Neural cell (in vitro differentiated cells): Measurements from ENCODE around the gene RAPGEF3.

Source experiments
- EP300 ChIP-seq: fragments of 450-650 bp; conservative IDR thresholded peaks from 2 replicates; pipeline ENCODE4 v1.6.1; 2014; ENCODE audit warnings: antibody characterized with exemption, mild to moderate bottlenecking, moderate library complexity; ENCODE audit not compliant: poor library complexity, severe bottlenecking
- MXI1 ChIP-seq: fragments of 450-650 bp; conservative IDR thresholded peaks from 2 replicates; pipeline ENCODE4 v1.6.1; 2014; ENCODE audit warnings: antibody characterized with exemption, mild to moderate bottlenecking; ENCODE audit not compliant: poor library complexity, severe bottlenecking
- TF ChIP-seq, protein P1 (sequence below): fragments of 450-650 bp; IDR thresholded peaks from 2 replicates; pipeline ENCODE4 v1.5.1; 2014; ENCODE audit warnings: antibody characterized with exemption, mild to moderate bottlenecking, moderate library complexity; ENCODE audit not compliant: poor library complexity, severe bottlenecking
- TF ChIP-seq, protein P2 (sequence below): IDR thresholded peaks from 2 replicates; pipeline ENCODE4 v1.6.1; 2012; ENCODE audit warnings: borderline replicate concordance

DNA sequence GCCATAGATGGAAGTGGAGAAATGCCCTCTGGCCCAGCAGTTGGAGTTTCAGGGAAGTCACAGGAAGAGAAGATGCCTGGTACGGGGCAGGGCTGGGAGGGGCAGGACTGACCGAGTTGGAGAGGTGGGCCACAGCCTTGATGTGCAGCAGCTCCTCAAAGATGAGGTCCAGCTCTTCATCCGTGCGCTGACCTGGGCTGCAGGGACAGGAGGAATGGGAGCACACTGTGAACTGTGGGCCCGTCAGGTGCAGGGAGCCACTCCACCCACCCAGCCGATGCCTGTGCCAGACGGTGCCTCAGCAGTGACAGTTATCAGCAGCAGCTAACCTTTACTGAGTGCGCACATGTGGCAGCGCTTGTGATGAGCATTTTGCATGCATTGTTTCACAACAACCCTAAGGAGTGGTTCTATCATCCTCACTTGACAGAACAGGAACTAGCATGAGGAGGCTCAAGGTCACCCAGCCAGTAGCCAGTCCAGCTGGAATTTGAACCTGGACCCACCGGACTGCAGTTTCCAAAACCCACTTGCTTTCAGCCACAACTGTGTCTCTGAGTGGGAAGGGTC lies 8.4 kb downstream of the RAPGEF3 start:
- TF ChIP-seq, protein P1, sequence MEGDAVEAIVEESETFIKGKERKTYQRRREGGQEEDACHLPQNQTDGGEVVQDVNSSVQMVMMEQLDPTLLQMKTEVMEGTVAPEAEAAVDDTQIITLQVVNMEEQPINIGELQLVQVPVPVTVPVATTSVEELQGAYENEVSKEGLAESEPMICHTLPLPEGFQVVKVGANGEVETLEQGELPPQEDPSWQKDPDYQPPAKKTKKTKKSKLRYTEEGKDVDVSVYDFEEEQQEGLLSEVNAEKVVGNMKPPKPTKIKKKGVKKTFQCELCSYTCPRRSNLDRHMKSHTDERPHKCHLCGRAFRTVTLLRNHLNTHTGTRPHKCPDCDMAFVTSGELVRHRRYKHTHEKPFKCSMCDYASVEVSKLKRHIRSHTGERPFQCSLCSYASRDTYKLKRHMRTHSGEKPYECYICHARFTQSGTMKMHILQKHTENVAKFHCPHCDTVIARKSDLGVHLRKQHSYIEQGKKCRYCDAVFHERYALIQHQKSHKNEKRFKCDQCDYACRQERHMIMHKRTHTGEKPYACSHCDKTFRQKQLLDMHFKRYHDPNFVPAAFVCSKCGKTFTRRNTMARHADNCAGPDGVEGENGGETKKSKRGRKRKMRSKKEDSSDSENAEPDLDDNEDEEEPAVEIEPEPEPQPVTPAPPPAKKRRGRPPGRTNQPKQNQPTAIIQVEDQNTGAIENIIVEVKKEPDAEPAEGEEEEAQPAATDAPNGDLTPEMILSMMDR: no peak
- TF ChIP-seq, protein P2, sequence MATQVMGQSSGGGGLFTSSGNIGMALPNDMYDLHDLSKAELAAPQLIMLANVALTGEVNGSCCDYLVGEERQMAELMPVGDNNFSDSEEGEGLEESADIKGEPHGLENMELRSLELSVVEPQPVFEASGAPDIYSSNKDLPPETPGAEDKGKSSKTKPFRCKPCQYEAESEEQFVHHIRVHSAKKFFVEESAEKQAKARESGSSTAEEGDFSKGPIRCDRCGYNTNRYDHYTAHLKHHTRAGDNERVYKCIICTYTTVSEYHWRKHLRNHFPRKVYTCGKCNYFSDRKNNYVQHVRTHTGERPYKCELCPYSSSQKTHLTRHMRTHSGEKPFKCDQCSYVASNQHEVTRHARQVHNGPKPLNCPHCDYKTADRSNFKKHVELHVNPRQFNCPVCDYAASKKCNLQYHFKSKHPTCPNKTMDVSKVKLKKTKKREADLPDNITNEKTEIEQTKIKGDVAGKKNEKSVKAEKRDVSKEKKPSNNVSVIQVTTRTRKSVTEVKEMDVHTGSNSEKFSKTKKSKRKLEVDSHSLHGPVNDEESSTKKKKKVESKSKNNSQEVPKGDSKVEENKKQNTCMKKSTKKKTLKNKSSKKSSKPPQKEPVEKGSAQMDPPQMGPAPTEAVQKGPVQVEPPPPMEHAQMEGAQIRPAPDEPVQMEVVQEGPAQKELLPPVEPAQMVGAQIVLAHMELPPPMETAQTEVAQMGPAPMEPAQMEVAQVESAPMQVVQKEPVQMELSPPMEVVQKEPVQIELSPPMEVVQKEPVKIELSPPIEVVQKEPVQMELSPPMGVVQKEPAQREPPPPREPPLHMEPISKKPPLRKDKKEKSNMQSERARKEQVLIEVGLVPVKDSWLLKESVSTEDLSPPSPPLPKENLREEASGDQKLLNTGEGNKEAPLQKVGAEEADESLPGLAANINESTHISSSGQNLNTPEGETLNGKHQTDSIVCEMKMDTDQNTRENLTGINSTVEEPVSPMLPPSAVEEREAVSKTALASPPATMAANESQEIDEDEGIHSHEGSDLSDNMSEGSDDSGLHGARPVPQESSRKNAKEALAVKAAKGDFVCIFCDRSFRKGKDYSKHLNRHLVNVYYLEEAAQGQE: no peak
- TF ChIP-seq MXI1 (no peak), EP300 (no peak)
